Type B pancreatic cell (in vitro differentiated cells): Measurements from ENCODE around the gene SNX9. TPM values are rescaled to one million over a fixed set of nuclear protein-coding genes. Genes with fewer than 3 reads are reported as not detected.

Experiments
- DNase-seq: peaks from one replicate; pipeline ENCODE4 v3.0.0; 2021; ENCODE audit warnings: mixed read lengths; ENCODE audit not compliant: unreplicated experiment; ENCODE audit errors: extremely low spot score
- H3K27ac Mint-ChIP-seq: 2 replicates; pipeline ENCODE4 v1.8.0; 2021; ENCODE audit warnings: mild to moderate bottlenecking, mixed read lengths
- H3K27me3 Mint-ChIP-seq: 2 replicates; pipeline ENCODE4 v1.8.0; 2021; ENCODE audit warnings: mixed read lengths
- H3K36me3 Mint-ChIP-seq: 2 replicates; pipeline ENCODE4 v1.8.0; 2021; ENCODE audit warnings: mixed read lengths
- H3K4me1 Mint-ChIP-seq: one replicate; pipeline ENCODE4 v1.8.0; 2021; ENCODE audit warnings: mixed read lengths; ENCODE audit not compliant: unreplicated experiment
- H3K4me3 Mint-ChIP-seq: 2 replicates; pipeline ENCODE4 v1.8.0; 2021; ENCODE audit warnings: mild to moderate bottlenecking, mixed read lengths
- H3K9me3 Mint-ChIP-seq: 2 replicates; pipeline ENCODE4 v1.8.0; 2021; ENCODE audit warnings: mixed read lengths
- total RNA-seq: library from RNA; stranded (reverse); gene quantifications from 2 replicates; pipeline ENCODE4 v1.2.1, GENCODE V29; 2021; ENCODE audit warnings: low replicate concordance
- TF ChIP-seq, protein P1 (sequence below): fragments of 200-600 bp; sonication (generic); conservative IDR thresholded peaks from 2 replicates; pipeline ENCODE4 v1.5.0; 2021; ENCODE audit warnings: antibody characterized with exemption, mild to moderate bottlenecking

Gene SNX9
- total RNA-seq, 1 donor from 2014 or later = 23.2 TPM

DNA sequence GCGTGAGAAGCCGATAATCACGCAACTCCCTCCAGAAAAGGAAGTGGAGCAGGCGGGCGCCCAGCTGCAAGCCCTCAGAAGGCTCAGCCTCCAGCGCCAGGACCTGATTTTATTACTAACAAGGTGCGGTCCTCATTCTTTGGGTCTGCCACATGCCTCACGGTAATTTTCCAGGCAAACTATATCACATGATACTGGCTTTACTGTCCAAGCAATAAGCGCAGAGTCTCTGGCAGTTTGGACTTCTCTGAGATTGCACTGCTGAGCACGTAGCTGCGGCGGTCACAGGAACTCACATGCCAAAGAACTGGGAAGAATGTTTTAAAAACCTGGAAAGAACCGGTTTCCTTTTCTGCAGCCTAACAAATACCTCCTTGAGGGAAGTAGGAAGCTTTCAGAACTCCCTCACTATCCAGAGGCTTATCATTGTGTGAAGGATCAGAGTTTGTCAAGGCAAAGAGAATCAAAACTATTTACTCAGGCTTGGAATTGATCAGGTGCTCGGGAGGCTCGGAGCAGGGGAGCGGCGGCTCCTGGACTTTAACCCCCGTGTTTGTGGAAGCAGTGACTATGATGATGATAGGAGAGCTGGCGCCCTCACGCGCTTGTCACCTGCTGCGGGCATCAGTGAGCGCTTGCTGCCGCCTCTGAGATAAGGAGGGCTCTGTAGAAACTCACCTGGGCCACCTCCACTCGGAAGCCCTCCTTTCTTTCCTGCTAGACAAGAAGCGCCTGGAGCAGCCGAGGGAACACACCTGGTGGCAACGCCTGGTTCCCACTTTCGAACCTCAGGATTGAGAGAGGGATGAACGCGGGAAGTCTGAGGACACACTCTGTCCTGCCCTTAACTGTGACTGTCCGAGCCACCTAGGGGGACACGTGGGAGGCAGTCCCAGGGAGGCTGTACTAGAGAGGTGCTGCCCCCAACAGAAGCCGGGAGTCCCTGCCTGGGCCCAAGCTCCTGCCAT, 131.4 kb downstream of the SNX9 start:
- peak overlapping the region; percentile 90 for H3K27ac Mint-ChIP-seq
- TF ChIP-seq, protein P1, sequence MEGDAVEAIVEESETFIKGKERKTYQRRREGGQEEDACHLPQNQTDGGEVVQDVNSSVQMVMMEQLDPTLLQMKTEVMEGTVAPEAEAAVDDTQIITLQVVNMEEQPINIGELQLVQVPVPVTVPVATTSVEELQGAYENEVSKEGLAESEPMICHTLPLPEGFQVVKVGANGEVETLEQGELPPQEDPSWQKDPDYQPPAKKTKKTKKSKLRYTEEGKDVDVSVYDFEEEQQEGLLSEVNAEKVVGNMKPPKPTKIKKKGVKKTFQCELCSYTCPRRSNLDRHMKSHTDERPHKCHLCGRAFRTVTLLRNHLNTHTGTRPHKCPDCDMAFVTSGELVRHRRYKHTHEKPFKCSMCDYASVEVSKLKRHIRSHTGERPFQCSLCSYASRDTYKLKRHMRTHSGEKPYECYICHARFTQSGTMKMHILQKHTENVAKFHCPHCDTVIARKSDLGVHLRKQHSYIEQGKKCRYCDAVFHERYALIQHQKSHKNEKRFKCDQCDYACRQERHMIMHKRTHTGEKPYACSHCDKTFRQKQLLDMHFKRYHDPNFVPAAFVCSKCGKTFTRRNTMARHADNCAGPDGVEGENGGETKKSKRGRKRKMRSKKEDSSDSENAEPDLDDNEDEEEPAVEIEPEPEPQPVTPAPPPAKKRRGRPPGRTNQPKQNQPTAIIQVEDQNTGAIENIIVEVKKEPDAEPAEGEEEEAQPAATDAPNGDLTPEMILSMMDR = no peak
- peak overlapping the region; percentile 63 for H3K4me3 Mint-ChIP-seq
- DNase-seq = no peak
- H3K27me3 Mint-ChIP-seq = no peaks in the 10 kb centered on the region
- H3K4me1 Mint-ChIP-seq = peaks cover 7% of the 10 kb centered on the region
- H3K36me3 Mint-ChIP-seq = no peaks in the 10 kb centered on the region
- H3K9me3 Mint-ChIP-seq = peaks cover 8% of the 10 kb centered on the region

DNA sequence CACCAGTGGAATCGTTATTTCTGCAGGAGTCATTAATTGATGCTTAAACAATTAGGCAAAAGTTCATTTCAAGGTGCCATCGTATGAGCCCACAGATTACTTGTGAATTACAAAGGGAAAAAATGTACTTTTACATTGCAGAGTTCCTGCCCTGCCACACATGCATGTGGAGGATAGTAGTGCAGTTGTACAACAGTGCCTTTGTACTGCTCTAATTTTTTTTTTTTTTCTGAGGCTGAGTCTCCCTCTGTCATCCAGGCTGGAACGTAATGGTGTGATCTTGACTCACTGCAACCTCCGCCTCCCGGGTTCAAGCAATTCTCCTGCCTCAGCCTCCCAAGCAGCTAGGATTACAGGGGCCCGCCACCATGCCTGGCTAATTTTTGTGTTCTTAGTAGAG, 132.6 kb downstream of the SNX9 start:
- DNase-seq = no peak
- H3K9me3 Mint-ChIP-seq = peaks cover 4% of the 10 kb centered on the region
- no peak overlapping the region for H3K27ac Mint-ChIP-seq
- no peaks in the 10 kb centered on the region for H3K27me3 Mint-ChIP-seq
- no peaks in the 10 kb centered on the region for H3K36me3 Mint-ChIP-seq
- no peak overlapping the region for H3K4me3 Mint-ChIP-seq
- H3K4me1 Mint-ChIP-seq = peaks cover 7% of the 10 kb centered on the region
- TF ChIP-seq, protein P1 = no peak

DNA sequence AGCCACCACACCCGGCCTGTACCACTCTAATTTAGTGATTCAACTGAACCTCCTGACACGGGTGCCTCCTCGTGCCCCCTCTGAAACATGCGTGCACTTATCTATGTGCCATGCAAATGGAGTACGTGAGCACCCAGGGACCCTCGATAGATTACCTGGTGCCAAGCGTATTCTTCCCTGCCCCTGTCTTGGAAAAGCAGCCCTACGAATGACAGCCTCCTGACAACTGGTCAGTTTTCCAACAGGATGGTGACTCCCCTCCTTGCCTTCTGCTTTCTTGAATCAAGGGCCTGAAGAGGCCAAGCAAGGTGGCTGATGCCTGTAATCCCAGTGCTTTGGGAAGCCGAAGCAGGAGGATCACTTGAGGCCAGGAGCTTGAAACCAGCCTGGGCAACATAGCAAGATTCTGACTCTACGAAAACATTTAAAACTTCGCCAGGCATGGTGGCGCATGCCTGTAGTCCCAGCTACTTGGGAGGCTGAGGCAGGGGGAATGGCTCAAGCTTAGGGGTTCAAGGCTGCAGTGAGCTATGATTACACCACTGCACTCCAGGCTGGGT, 133.2 kb downstream of the SNX9 start:
- DNase-seq = no peak
- no peaks in the 10 kb centered on the region for H3K9me3 Mint-ChIP-seq
- no peaks in the 10 kb centered on the region for H3K27me3 Mint-ChIP-seq
- no peak overlapping the region for H3K4me3 Mint-ChIP-seq
- H3K36me3 Mint-ChIP-seq = no peaks in the 10 kb centered on the region
- no peak overlapping the region for H3K27ac Mint-ChIP-seq
- TF ChIP-seq, protein P1 = no peak
- H3K4me1 Mint-ChIP-seq = peaks cover 7% of the 10 kb centered on the region

DNA sequence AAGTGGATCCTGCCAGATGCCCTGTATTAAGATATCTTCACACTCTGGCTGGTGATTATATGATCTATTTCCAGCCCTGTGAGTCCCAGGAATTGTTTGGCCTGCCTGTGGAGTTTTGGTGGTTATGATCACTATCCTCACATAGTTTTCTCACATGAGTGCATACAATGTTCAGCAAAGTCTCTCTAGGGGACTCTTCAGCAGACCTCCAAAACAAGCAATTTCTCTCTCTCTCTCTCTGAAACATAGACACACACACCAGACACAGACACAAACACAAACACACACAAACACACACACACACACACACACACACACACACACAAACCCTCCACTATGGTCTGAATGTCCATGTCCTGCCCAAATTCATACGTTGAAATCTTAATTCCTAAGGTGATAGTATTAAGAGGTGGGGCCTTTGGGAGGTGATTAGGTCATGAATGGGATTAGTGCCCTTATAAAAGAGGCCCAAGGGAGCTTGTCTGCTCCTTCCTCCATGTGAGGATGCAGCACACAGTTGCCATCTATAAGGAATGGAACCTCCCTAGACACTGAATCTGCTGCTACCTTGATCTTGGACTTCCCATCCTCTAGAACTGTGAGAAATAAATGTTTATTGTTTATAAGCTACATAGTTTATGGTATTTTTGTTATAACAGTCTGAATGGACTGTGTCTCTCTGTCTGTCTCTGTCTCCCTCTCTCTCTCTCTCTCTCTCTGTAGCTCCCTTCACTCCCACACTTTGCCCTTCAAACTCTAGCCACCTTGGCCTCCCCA, 136.6 kb downstream of the SNX9 start:
- H3K4me1 Mint-ChIP-seq = no peaks in the 10 kb centered on the region
- H3K9me3 Mint-ChIP-seq = peaks cover 5% of the 10 kb centered on the region
- TF ChIP-seq, protein P1 = no peak
- H3K4me3 Mint-ChIP-seq = no peak overlapping the region
- no peaks in the 10 kb centered on the region for H3K27me3 Mint-ChIP-seq
- no peak overlapping the region for H3K27ac Mint-ChIP-seq
- DNase-seq = no peak
- H3K36me3 Mint-ChIP-seq = no peaks in the 10 kb centered on the region

DNA sequence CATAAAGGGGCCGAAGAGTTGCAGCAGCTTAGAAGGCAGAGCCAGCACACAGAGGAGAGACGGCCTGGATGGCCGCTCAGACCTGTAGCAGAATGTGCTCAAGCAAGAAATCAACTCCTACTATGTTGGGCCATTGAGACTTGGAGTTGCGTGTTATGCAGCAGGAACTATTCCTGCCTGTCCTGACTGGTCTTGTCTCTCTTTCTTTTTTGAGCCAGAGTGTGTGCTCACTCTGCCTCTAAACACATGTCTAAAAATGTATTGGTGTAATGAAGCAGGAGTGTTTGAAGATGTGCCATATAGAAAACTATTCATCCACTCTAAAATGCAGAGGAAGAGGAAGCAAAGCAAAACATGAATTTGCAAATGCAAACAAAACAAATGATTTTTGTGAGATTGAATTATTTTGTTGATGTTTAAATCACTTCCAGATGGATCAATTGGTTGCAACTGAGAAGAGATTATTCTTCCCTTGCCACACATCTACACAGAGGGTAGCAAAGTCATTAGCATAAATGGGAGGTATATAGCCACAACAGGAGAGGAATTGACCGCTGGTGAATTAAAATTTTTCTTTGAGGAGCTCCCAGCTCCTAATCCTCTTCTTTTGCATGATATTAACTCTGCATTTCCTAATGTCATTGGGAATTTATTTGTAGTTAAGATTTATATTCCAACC, 138.2 kb downstream of the SNX9 start:
- H3K9me3 Mint-ChIP-seq = peaks cover 5% of the 10 kb centered on the region
- TF ChIP-seq, protein P1 = no peak
- H3K27ac Mint-ChIP-seq = peak overlapping the region; percentile 13
- no peaks in the 10 kb centered on the region for H3K36me3 Mint-ChIP-seq
- H3K4me1 Mint-ChIP-seq = no peaks in the 10 kb centered on the region
- DNase-seq = no peak
- H3K27me3 Mint-ChIP-seq = no peaks in the 10 kb centered on the region
- no peak overlapping the region for H3K4me3 Mint-ChIP-seq
